HepG2 (cell line): Measurements from ENCODE around the gene NFYB. TPM values are rescaled to one million over a fixed set of nuclear protein-coding genes. Genes with fewer than 3 reads are reported as not detected.

ENCODE experiments used
- ATAC-seq: fragments of 200-7000 bp; cut with Tn5 transposase; 3 replicates; pipeline ENCODE4 v1.9.1; 2020; ENCODE audit warnings: mild to moderate bottlenecking, moderate library complexity
- BruUV-seq: library from RNA; stranded (reverse); fragments of 400-500 nt; replicated peaks from 2 replicates; lab custom pipeline; 2021; lab: Mats Ljungman, UMichigan
- CTCF ChIA-PET: fragments of 300-600 bp; formaldehyde crosslinking; extraction: SDS; loops from one replicate; lab custom pipeline; 2021; ENCODE audit warnings: low total read pairs, inconsistent platforms, low intra/inter-chr PET ratio; lab: Yijun Ruan, JAX
- POLR2A ChIA-PET: fragments of 350-600 bp; sonication (Branson Sonifier 250); formaldehyde crosslinking; loops from one replicate; lab custom pipeline; 2020; ENCODE audit warnings: antibody characterized with exemption, inconsistent platforms; lab: Yijun Ruan, JAX
- DNase-seq: peaks from one replicate; pipeline ENCODE4 v3.0.0-alpha.2; 2015; ENCODE audit warnings: low spot score
- FAIRE-seq: peaks from 3 replicates; lab custom pipeline; 2011; peaks lifted over from hg19 to GRCh38; lab: Jason Lieb, UNC
- H2AFZ ChIP-seq: one replicate; pipeline ENCODE4 v1.6.1; 2011; ENCODE audit warnings: low read length, inconsistent platforms
- H3K27ac ChIP-seq: fragments of 300-600 bp; 3 replicates; pipeline ENCODE4 v1.8.0; 2011; ENCODE audit warnings: mixed run types, mild to moderate bottlenecking, mixed read lengths, low read length, inconsistent platforms; ENCODE audit not compliant: insufficient read depth; ENCODE audit errors: extremely low read length
- H3K27me3 ChIP-seq, 2 experiments: fragments of 200-600 bp in 1 of 2; 2 replicates in 1 of 2; 3 replicates in 1 of 2; pipeline versions ENCODE4 v1.6.0 to v1.8.0; 2011; ENCODE audit warnings: low read length in 2 of 2, mild to moderate bottlenecking in 2 of 2, moderate library complexity in 2 of 2, inconsistent platforms in 1 of 2; ENCODE audit not compliant: insufficient read depth in 2 of 2, control insufficient read depth in 1 of 2
- H3K36me3 ChIP-seq, 2 experiments: fragments of 200-600 bp in 1 of 2; replicated peaks in 1 of 2; 2 replicates in 1 of 2; 3 replicates in 1 of 2; pipeline versions ENCODE4 v1.5.1 to v1.8.0; 2011; ENCODE audit warnings: low read length in 2 of 2, inconsistent platforms in 1 of 2; ENCODE audit not compliant: insufficient read depth in 2 of 2, control insufficient read depth in 1 of 2
- H3K4me1 ChIP-seq: 2 replicates; pipeline ENCODE4 v1.5.1; 2012; ENCODE audit warnings: low read length, inconsistent platforms; ENCODE audit not compliant: insufficient read depth
- H3K4me2 ChIP-seq: 2 replicates; pipeline ENCODE4 v1.6.0; 2011; ENCODE audit warnings: low read depth, low read length, inconsistent platforms
- H3K4me3 ChIP-seq, 3 experiments: fragments of 200-600 bp in 1 of 3; sonication (generic), shearing (Covaris generic) in 1 of 3; replicated peaks in 1 of 3; 2 replicates each; pipeline ENCODE4 v1.5.1; 2011 to 2016; ENCODE audit warnings: low read length in 3 of 3, inconsistent platforms in 2 of 3, low read depth in 2 of 3, mild to moderate bottlenecking in 2 of 3, control low read depth in 1 of 3, mixed read lengths in 1 of 3; ENCODE audit not compliant: insufficient read depth in 1 of 3
- H3K79me2 ChIP-seq: one replicate; pipeline ENCODE4 v1.6.1; 2011; ENCODE audit warnings: low read length, inconsistent platforms; ENCODE audit not compliant: insufficient read depth
- H3K9ac ChIP-seq: 2 replicates; pipeline ENCODE4 v1.6.0; 2011; ENCODE audit warnings: mild to moderate bottlenecking, low read depth, low read length, inconsistent platforms; ENCODE audit not compliant: insufficient read depth
- H3K9me3 ChIP-seq: 2 replicates; pipeline ENCODE4 v1.5.1; 2012; ENCODE audit warnings: mild to moderate bottlenecking, low read length
- H4K20me1 ChIP-seq: 2 replicates; pipeline ENCODE4 v1.6.0; 2011; ENCODE audit warnings: inconsistent platforms, mild to moderate bottlenecking, low read length, moderate library complexity; ENCODE audit not compliant: insufficient read depth
- MAZ ChIP-seq, 2 experiments: sonication (generic) in 1 of 2; formaldehyde crosslinking in 1 of 2; IDR thresholded peaks; 2 replicates each; pipeline versions ENCODE4 v1.5.0 to v1.6.1; 2012 to 2020; ENCODE audit warnings: low read depth in 2 of 2, mild to moderate bottlenecking in 2 of 2, borderline replicate concordance in 1 of 2, improper control_type of control experiment in 1 of 2, low read length in 1 of 2, missing genetic modification reagents in 1 of 2, moderate library complexity in 1 of 2
- NKX3-1 ChIP-seq: sonication (generic); formaldehyde crosslinking; IDR thresholded peaks from 2 replicates; pipeline ENCODE4 v1.5.0; 2020; ENCODE audit warnings: missing genetic modification reagents
- SNAI1 ChIP-seq: sonication (generic); formaldehyde crosslinking; IDR thresholded peaks from 2 replicates; pipeline ENCODE4 v1.5.0; 2020; ENCODE audit warnings: mild to moderate bottlenecking, missing genetic modification reagents, borderline replicate concordance
- YY1 ChIP-seq: IDR thresholded peaks from 2 replicates; pipeline ENCODE4 v1.6.1; 2011; ENCODE audit warnings: low read length, low read depth, moderate library complexity, mild to moderate bottlenecking; ENCODE audit not compliant: insufficient read depth, insufficient replicate concordance
- ZFX ChIP-seq: sonication (generic); formaldehyde crosslinking; IDR thresholded peaks from 2 replicates; pipeline ENCODE4 v1.4.0; 2020; ENCODE audit warnings: mild to moderate bottlenecking, low read depth, missing genetic modification reagents, moderate library complexity
- ZNF24 ChIP-seq: fragments of 450-650 bp; IDR thresholded peaks from 2 replicates; pipeline ENCODE4 v1.6.1; 2017; ENCODE audit warnings: antibody characterized with exemption, mild to moderate bottlenecking
- ZNF407 ChIP-seq: sonication (generic); formaldehyde crosslinking; IDR thresholded peaks from one replicate; pipeline ENCODE4 v1.5.1; 2020; ENCODE audit warnings: mild to moderate bottlenecking, missing genetic modification reagents; ENCODE audit errors: not compliant biosample characterization
- ZNF567 ChIP-seq: sonication (generic); formaldehyde crosslinking; IDR thresholded peaks from 2 replicates; pipeline ENCODE4 v1.8.1; 2023; ENCODE audit warnings: mild to moderate bottlenecking, missing genetic modification reagents, borderline replicate concordance
- ZNF639 ChIP-seq: conservative IDR thresholded peaks from 2 replicates; pipeline ENCODE4 v1.6.1; 2018; ENCODE audit warnings: missing genetic modification reagents
- ZNF75D ChIP-seq: sonication (generic); formaldehyde crosslinking; IDR thresholded peaks from 2 replicates; pipeline ENCODE4 v1.8.1; 2023; ENCODE audit warnings: missing genetic modification reagents, mild to moderate bottlenecking, borderline replicate concordance
- ZNF761 ChIP-seq: sonication (generic); formaldehyde crosslinking; conservative IDR thresholded peaks from 2 replicates; pipeline ENCODE4 v1.4.0; 2020; ENCODE audit warnings: mild to moderate bottlenecking, missing genetic modification reagents
- ZZZ3 ChIP-seq: sonication (generic); formaldehyde crosslinking; IDR thresholded peaks from 2 replicates; pipeline ENCODE4 v1.4.0; 2020; ENCODE audit warnings: missing genetic modification reagents, mild to moderate bottlenecking, borderline replicate concordance
- WGBS: methylation state at CpG from one replicate; pipeline ENCODE4 v1.1.6; 2017; ENCODE audit warnings: low lambda C conversion rate; 5-methylcytosine and 5-hydroxymethylcytosine counted together
- in situ Hi-C: cut with HindIII; loops from 2 replicates; pipeline ENCODE4 v1.10.0; 2017; ENCODE audit warnings: low pct_unique_long_range_greater_than_20kb; ENCODE audit not compliant: extremely low pct_ligation_motif_present
- intact Hi-C: fragments of 100-400 bp; cut with micrococcal nuclease; formaldehyde crosslinking; loops from one replicate; pipeline ENCODE4 v1.10.0; 2022; ENCODE audit not compliant: unreplicated experiment
- polyA plus RNA-seq, 8 experiments: library from polyadenylated mRNA; depleted of rRNA in 3 of 8; stranded (reverse) in 7 of 8; unstranded in 1 of 8; fragments of >200 nt; fragmentation: Illumina TruSeq in 4 of 8; extraction: Trizol in 4 of 8; gene quantifications; 2 replicates each; pipeline versions ENCODE4 v1.2.1 to v1.2.3, GENCODE V29; 2011 to 2016; ENCODE audit warnings: low read depth in 4 of 8, missing spikeins in 1 of 8, mixed read lengths in 1 of 8; ENCODE audit not compliant: insufficient read depth in 1 of 8
- total RNA-seq, 5 experiments: library from RNA; depleted of rRNA; stranded (reverse); fragments of >200 nt; fragmentation: Illumina TruSeq; extraction: Trizol; gene quantifications; 2 replicates each; pipeline ENCODE4 v1.2.3, GENCODE V29; 2016; ENCODE audit warnings: low read depth in 1 of 5

NFYB gene
- total and polyA plus RNA-seq, 2 of the 13 experiments (the other 11 are each of a cell fraction or from before 2014, with no cell fraction given) = 18.7 to 36.6 TPM

- no peak for TF ChIP-seq ZNF567 (CRISPR knock-in tag)
- no peak for TF ChIP-seq MAZ (IDR thresholded peaks at IDR 0.05; ENCODE audit: borderline replicate concordance, low read depth, low read length)
- TF ChIP-seq MAZ (CRISPR knock-in tag; IDR thresholded peaks at IDR 0.05; ENCODE audit: low read depth) = no peak
- TF ChIP-seq ZFX (CRISPR knock-in tag) = no peak
- no peak for TF ChIP-seq ZNF24
- no peak for TF ChIP-seq ZZZ3 (CRISPR knock-in tag)
- no peak for TF ChIP-seq YY1
Observed at GRCh38 chr12:104155711-104156555, 17.9 kb upstream of the NFYB start (continued).

- no peak for FAIRE-seq
- H3K27me3 ChIP-seq = peaks cover 0 to 4% of the 10 kb centered on the region in 2 experiments; a peak in 1 of 5 replicates
- no peak overlapping the region for H2AFZ ChIP-seq
- in situ Hi-C loops = no loop called here
- H3K4me3 ChIP-seq = no peak overlapping the region
- intact Hi-C loops = no loop called here
- WGBS = 19% methylated on average over 2 of the region's 2 CpGs
- DNase-seq = no peak
- no peaks in the 10 kb centered on the region for H4K20me1 ChIP-seq
- ATAC-seq = no peak
- H3K27ac ChIP-seq = no peak overlapping the region
- H3K79me2 ChIP-seq = no peaks in the 10 kb centered on the region
- H3K9ac ChIP-seq = no peak overlapping the region
- ChIA-PET POLR2A (no interaction called here), CTCF (no interaction called here)
- H3K4me2 ChIP-seq = no peak overlapping the region
- H3K36me3 ChIP-seq = no peaks in the 10 kb centered on the region
- H3K4me1 ChIP-seq = no peaks in the 10 kb centered on the region
- no TSS peak for BruUV-seq
- H3K9me3 ChIP-seq = no peaks in the 10 kb centered on the region
- TF ChIP-seq ZNF639 (CRISPR knock-in tag) (no peak), ZNF761 (no peak), SNAI1 (CRISPR knock-in tag) (no peak), NKX3-1 (CRISPR knock-in tag) (no peak), ZNF407 (CRISPR knock-in tag) (no peak), ZNF75D (CRISPR knock-in tag) (no peak)
Observed at GRCh38 chr12:104154806-104155205, 16.8 kb upstream of the NFYB start.
